Non-pigmented ciliary epithelial cell (primary cell): ENCODE results near the gene ALDH1A1.

Experiments used
- DNase-seq: peaks from one replicate; pipeline ENCODE4 v3.0.0-alpha.2; 2010; ENCODE audit warnings: low read depth

The ALDH1A1 gene

DNA sequence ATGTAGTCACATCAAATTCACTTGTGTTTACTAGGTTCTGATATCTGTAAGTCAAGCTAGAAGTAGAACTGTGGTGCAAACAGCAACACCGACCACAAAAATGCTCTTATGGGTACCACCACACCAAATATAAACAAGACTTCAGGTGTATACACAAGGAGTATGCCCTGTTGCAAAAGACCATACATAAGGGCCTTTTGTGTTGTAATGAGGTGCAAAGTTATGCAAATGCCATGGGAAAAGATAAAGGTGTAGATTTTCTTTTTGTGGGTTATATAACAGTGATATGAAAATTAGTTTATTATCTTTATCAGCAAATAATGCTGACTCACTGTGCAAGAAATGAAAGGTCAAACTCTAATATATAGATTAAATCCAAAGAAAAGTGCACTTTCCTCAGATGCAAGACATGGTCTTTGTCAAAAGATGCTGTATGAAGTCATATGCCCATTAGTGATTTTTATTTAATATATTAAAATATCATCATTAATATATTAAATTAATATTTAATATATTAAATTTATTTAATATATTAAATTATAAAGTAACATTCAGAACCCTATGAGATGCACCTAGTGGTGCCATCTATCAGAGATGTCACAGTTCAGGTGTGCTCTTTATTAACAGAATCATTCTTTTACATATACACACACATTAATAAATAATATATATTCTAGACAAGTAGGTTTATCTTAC lies 26.7 kb upstream of the ALDH1A1 start:
- no peak for DNase-seq

GRCh38 chr9:72978744-72979143 lies 25.9 kb upstream of the ALDH1A1 start:
- no peak for DNase-seq

DNA sequence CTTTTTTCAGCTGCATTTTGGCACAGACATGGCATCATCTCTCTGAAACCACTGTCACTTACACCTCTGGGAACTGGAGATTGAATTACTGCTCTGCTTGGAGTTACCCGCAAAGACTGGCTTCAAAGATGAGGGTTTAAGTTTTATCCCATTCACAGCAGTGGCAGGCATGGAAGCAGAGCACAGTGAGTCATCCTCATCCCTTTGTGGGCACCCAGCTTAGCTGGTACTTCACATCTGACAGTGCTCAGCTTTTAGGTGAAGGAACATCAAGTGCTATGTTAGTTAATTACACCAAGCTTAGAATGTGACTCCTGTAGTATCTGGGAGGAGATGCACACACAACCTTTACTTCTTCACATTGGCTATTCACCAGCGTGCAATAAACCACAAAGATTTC lies 24.8 kb upstream of the ALDH1A1 start:
- no peak for DNase-seq

DNA sequence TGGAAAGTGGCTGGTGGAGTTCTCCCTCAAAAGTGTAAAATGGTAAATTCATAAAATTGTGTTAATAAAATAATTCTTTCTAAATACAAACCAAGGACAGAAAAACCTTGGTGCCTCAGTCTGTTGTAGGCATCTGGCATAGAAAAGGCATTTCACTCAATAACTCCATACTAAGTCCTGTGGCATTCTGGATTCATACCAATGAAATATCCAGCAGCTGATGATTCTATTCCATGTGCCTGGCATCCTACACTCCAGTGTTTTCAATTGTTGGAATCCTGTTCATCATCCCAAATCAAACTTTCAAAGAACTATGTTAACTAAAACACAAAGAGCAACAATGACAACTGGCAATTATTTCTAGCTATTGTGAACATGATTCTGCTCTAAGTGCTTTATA lies 21.6 kb upstream of the ALDH1A1 start:
- DNase-seq: no peak

- DNase-seq: no peak
These were observed 19.8 kb upstream of the ALDH1A1 start for GRCh38 chr9:72972636-72973035.

DNA sequence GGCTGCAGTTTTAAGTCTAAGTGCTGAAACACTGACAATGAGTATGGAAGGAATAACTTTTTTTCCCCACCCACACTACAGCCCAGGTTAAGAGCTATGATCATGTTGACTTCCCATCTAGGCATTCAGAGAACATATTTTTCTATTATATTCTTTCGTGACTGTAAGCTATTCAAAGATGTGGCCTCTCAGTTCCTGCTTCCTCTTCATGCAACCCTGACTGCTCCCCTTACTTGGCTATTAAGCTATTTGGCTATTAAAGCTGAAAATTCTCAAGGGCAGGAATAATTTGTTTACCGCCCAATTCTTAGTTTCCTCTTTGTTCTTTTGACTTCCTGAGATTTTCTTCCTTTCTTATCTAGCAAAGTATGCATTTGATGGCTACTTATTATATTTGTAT lies 18.6 kb upstream of the ALDH1A1 start:
- no peak for DNase-seq

DNA sequence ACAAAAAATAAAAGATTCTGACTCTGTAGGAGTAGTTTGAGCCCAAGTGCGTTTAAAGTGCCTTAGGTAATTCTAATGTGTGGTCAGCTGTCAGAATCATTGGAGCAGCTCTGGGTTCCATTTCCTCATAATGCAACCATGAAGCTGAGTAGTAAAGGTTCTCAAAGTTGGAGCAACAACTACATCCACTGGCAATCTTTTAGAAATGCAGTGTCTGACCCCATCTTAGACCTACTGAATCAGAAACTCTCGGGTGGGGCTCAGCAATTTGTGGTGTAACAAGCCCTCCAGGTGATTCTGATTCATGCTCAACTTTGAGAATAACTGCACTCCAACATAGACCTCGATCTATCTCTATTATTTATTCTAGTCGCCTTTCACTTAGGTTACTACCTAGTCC lies 7.6 kb upstream of the ALDH1A1 start:
- no peak for DNase-seq

DNA sequence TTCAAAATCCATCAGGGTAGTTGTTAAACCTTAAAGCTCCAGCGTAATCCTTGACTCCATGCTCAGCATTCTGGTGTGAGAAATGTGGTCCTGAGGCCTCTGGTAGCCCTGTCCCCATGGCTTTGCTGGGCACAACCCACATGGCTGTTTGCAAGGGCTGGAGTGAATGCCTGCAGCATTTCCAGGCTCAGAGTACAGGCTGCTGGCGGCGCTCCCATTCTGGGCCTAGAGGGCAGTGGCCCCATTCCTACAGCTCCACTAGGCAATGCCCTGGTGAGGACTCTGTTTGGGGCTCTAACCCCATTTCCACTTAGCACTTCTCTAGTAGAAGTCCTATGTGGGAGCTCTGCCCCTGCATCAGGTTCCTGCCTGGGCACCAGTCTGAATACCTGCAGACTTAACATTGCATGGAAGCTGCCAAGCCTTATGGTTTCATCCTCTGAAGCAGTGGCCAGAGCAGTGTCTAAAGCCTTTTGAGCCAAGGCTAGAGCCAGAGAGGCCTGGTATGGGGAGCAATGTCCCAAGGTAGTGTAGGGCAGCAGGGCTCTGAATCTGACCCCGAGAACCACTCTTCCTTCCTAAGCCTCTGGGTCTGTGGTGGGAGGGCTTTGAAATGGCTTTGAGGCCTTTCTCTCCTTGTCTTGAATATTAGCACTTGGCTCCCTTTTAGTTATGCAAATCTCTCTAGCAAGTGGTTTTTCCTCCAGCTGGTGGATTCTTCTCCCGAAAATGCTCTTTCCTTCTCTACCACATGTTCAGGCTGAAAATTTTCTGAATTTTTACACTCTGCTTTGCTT lies 5.8 kb upstream of the ALDH1A1 start:
- DNase-seq: no peak

DNA sequence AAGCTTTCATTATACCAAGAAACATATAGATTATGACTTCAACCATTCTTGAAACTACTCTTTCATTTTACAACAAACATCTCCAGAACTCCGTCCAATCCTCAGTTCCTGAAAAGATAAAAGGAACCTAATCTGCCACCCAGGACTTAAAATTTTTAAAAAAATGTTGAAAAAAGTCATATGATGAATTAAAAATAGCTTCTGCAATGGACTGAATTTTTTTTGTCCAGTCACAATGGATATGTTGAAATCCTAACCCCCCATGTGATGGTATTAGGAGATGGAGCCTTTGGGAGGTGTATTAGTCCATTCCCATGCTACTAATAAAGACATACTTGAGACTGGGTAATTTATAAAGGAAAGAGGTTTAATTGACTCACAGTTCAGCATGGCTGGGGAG lies 2.7 kb upstream of the ALDH1A1 start:
- DNase-seq: no peak

- DNase-seq: no peak
These were observed 2.2 kb upstream of the ALDH1A1 start for GRCh38 chr9:72955126-72955455.

GRCh38 chr9:72954431-72955125 lies 1.7 kb upstream of the ALDH1A1 start:
- DNase-seq: no peak

DNA sequence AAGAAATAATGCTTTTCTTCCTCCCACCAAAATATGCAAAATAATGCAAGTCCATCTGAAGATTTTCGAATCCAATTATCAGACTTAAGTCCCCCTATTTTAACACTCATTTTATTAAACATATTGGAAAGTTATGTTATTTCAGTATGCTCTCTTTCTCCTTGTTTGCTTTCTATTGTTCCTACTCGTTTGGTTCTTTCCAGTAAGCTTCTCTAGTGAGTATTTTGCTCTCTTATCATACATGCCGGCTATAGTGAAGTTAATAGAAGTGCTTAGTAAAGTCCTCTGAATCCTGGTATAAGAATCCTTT lies 517 bp downstream of the ALDH1A1 start:
- DNase-seq: no peak

DNA sequence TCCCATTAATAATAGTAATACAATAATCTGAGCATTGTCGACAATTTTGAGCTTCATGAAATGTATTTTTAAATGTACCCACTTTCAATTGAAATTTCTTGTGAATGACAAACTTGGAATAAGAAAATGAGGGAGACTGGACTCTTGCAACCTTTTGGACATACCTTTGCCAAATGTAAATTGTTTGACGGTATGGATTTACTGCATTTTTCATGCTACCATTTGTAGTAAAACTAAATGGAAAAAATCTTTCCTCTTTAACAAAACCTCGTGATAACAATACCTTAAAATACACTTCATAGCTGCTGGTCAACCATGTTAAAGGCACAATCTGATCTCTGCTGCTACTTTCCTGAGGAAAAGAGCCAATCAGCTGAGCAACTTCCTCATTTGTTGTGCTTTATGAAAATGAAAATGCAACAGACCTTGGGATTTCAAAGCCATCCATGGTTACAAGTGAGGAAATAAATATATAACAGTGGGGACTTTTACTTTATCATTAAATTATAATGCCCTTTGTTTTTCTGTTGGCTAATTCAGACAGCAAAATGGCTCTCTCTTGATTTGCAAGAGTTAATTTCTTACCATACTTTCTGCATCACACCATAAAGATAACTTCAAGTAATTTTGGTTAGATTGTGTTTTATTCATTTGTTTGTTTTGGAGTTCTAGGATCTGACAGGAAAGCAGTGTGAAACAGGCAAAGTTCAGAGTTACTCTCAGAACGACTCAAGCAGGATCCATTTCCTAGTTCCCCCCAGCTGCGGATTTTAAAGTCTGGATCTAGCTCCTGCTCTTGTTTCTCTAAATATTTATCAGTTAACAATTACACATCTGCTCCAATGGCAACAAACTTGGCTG lies 1.1 kb downstream of the ALDH1A1 start:
- no peak for DNase-seq

- no peak for DNase-seq
These were observed 1.9 kb downstream of the ALDH1A1 start for GRCh38 chr9:72950875-72951442.

- DNase-seq: no peak
These were observed 2.9 kb downstream of the ALDH1A1 start for GRCh38 chr9:72949918-72950325.

DNA sequence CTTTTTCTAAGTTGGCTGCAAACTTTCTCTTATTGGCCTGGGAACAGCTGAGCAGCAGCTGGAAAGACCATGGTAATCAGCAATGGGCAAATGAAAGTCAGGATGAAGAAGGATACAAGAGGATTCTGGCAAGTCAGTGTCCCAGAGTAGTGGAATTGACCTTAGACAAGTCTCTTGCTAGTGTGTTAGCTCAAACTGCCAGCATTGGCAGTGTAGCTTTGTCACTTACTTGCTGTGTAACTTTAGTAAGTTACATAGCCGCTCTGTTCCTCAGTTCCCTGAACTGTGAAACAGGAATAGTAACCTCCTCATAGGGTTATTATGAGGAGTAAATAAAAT lies 3.6 kb downstream of the ALDH1A1 start:
- DNase-seq: no peak

GRCh38 chr9:72948575-72949243 lies 4.1 kb downstream of the ALDH1A1 start:
- no peak for DNase-seq

DNA sequence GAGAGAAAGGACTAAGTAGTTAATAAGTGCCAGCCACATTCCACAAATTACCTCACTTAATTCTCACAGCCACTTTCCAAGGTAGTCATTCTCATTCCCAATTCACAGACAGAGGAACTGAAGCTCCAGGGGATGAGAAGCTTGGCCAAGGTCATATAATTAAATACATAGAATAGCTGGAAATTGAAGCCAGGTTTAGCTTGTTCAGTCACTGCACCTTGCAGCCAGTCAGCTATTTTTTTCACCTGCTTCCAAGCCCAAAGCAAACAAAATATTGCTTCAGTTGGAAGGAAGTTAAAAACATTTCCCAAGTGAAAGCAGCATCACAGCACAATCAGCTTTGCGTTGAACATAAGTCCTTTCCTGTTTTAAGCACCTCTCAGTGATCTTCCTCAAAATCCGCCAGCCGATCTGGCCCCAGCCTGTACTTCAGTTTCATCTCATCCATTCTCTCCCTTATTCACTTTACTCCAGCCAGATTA lies 4.8 kb downstream of the ALDH1A1 start:
- DNase-seq: no peak

DNA sequence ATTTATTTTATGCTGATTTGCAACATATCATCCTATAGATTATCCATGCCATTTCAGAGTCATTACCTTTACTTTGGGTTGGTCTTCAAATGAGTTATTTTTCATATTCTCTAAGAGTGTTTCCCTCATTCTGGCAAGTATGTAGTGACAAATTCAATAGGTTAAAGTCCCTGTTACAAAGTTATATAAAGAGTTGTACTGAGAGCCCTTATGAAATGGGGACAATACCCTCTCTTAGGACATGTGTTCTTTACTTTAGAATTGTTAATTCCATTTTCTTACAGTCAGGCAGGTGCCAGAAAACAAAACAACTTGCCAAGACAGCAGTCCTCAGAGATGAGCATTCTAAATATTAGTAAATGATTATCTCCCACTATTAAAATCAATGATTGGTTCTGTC lies 6.0 kb downstream of the ALDH1A1 start:
- DNase-seq: no peak

DNA sequence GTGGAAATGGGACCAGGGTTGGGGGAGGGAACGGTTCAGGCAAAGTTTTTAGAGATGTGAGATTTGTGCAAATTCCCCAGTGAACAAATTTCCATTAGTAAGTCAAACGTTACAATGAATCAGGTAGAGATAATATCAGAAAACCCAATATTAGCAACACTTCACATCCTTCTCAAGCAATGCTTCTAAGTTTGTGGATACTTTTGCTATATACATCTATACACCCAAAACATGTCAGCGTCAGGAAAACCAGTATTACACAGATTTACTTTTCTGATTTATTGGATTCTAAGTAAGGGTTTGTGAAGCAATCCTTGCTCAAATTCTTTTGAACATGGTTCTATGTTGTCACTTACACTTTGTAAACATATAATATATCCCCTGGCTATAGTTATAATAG lies 6.5 kb downstream of the ALDH1A1 start:
- DNase-seq: no peak

GRCh38 chr9:72945391-72945790 lies 7.5 kb downstream of the ALDH1A1 start:
- no peak for DNase-seq
